CD4-positive, CD25-positive, alpha-beta regulatory T cell (primary cell): ENCODE data around the gene DOLK. TPM values are rescaled to one million over a fixed set of nuclear protein-coding genes. Genes with fewer than 3 reads are reported as not detected.

Experiments
- polyA plus RNA-seq, 4 donors: library from polyadenylated mRNA; unstranded; fragments of 300-500 nt; fragmentation: Illumina TruSeq; gene quantifications; one replicate each; pipeline ENCODE4 v1.2.3, GENCODE V29; 2021
- total RNA-seq: library from RNA; stranded (reverse); gene quantifications from one replicate; pipeline ENCODE4 v1.2.3, GENCODE V29; 2022

The DOLK gene
- total and polyA plus RNA-seq, 5 donors from 2014 or later = 6.1 to 12.3 (median 9.4) TPM

Other genes with a start within 250 kb of the DOLK start
- gene PKN3, start 245.1 kb downstream of the DOLK start, total RNA-seq = 2.6 TPM
- under 1 TPM in 3 of 4 donors, not detected in 1; 0.69 to 0.96 (median 0.70) TPM for gene PKN3, start 245.1 kb downstream of the DOLK start, polyA plus RNA-seq
- 25.1 TPM for gene ZDHHC12, start 223.5 kb downstream of the DOLK start, total RNA-seq
- gene ZDHHC12, start 223.5 kb downstream of the DOLK start, polyA plus RNA-seq = 10 to 100 TPM; 49.4 to 59.8 (median 54.3) TPM
- 44.7 TPM for gene ZER1, start 175.7 kb downstream of the DOLK start, total RNA-seq
- 10 to 100 TPM; 31.9 to 44.2 (median 37.1) TPM for gene ZER1, start 175.7 kb downstream of the DOLK start, polyA plus RNA-seq
- gene TBC1D13, start 160.3 kb downstream of the DOLK start, total RNA-seq = 24.3 TPM
- gene TBC1D13, start 160.3 kb downstream of the DOLK start, polyA plus RNA-seq = 10 to 100 TPM; 13.3 to 18.8 (median 16.8) TPM
- 9.6 TPM for gene ENDOG, start 129.1 kb downstream of the DOLK start, total RNA-seq
- gene ENDOG, start 129.1 kb downstream of the DOLK start, polyA plus RNA-seq = 10 to 100 TPM; 15.6 to 20.6 (median 19.2) TPM
- gene SPOUT1, start 117.8 kb downstream of the DOLK start, total RNA-seq = 36.1 TPM
- gene SPOUT1, start 117.8 kb downstream of the DOLK start, polyA plus RNA-seq = 10 to 100 TPM; 43.0 to 77.7 (median 62.6) TPM
- 8.2 TPM for gene KYAT1, start 65.7 kb downstream of the DOLK start, total RNA-seq
- gene KYAT1, start 65.7 kb downstream of the DOLK start, polyA plus RNA-seq = 10 to 100 TPM; 11.3 to 15.7 (median 11.6) TPM
- 39.7 TPM for gene LRRC8A, start 65.5 kb downstream of the DOLK start, total RNA-seq
- 10 to 100 TPM; 29.3 to 35.0 (median 31.3) TPM for gene LRRC8A, start 65.5 kb downstream of the DOLK start, polyA plus RNA-seq
- 0.52 TPM for gene PHYHD1, start 26.6 kb downstream of the DOLK start, total RNA-seq
- gene PHYHD1, start 26.6 kb downstream of the DOLK start, polyA plus RNA-seq = under 1 TPM in 2 of 4 donors, not detected in 2; 0.40 to 0.60 TPM
- gene NUP188, start 96 bp upstream of the DOLK start, total RNA-seq = 74.3 TPM
- 10 to 100 TPM; 20.8 to 23.4 (median 21.8) TPM for gene NUP188, start 96 bp upstream of the DOLK start, polyA plus RNA-seq
- gene SH3GLB2, start 80.7 kb upstream of the DOLK start, total RNA-seq = 77.8 TPM
- 10 to 100 TPM; 18.2 to 38.8 (median 26.6) TPM for gene SH3GLB2, start 80.7 kb upstream of the DOLK start, polyA plus RNA-seq
- 48.5 TPM for gene MIGA2, start 89.0 kb upstream of the DOLK start, total RNA-seq
- 1 to 10 TPM; 6.3 to 8.0 (median 7.6) TPM for gene MIGA2, start 89.0 kb upstream of the DOLK start, polyA plus RNA-seq
- 3.9 TPM for gene DOLPP1, start 133.5 kb upstream of the DOLK start, total RNA-seq
- gene DOLPP1, start 133.5 kb upstream of the DOLK start, polyA plus RNA-seq = 1 to 10 TPM; 8.6 to 9.3 (median 8.9) TPM
- 12.5 TPM for gene CRAT, start 163.2 kb upstream of the DOLK start, total RNA-seq
- gene CRAT, start 163.2 kb upstream of the DOLK start, polyA plus RNA-seq = 10 to 100 TPM in 2 of 4 donors, 1 to 10 TPM in 2; 8.7 to 11.4 (median 10.2) TPM
- 53.7 TPM for gene PTPA, start 163.8 kb upstream of the DOLK start, total RNA-seq
- 10 to 100 TPM; 12.9 to 21.6 (median 16.0) TPM for gene PTPA, start 163.8 kb upstream of the DOLK start, polyA plus RNA-seq
- gene IER5L, start 230.7 kb upstream of the DOLK start, total RNA-seq = 2.7 TPM
- not detected for gene IER5L, start 230.7 kb upstream of the DOLK start, polyA plus RNA-seq